ENCODE data around the gene NDFIP1. TPM values are rescaled to one million over a fixed set of nuclear protein-coding genes. Genes with fewer than 3 reads are reported as not detected.

The NDFIP1 gene
- total and polyA plus RNA-seq, 10 donors: 14.2 to 111 (median 72.6) TPM

DNA sequence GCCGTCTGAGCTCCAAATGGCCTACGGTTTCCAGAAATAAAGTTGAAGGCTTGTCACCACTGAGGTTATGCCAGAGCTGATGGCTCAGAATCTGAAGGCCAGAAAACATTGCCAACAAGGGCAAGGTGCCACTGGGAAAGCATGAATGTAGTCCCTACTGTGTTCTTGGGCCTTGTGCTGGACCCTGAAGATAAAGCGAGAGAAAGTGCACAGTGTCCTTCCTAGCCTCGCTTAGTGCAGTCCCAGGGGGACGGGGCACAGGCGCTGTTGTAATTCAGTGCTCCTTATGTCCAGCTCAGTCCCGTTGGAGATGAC lies 84.5 kb downstream of the NDFIP1 start:
- Histone ChIP-seq H3K27ac (no peak overlapping the region), H3K36me3 (no peaks in the 10 kb centered on the region), H3K9me3 (no peaks in the 10 kb centered on the region), H3K27me3 (replicated peaks in 1 of 7) (no peaks in the 10 kb centered on the region), H3K4me1 (peaks cover 0 to 10% (median 2%) of the 10 kb centered on the region in 6 donors), H3K4me3 (no peak overlapping the region)
- TF ChIP-seq POLR2AphosphoS5 (IDR thresholded peaks at IDR 0.05) (no peak), POLR2A (IDR thresholded peaks at IDR 0.05) (no peak)
- TF ChIP-seq, protein P1, sequence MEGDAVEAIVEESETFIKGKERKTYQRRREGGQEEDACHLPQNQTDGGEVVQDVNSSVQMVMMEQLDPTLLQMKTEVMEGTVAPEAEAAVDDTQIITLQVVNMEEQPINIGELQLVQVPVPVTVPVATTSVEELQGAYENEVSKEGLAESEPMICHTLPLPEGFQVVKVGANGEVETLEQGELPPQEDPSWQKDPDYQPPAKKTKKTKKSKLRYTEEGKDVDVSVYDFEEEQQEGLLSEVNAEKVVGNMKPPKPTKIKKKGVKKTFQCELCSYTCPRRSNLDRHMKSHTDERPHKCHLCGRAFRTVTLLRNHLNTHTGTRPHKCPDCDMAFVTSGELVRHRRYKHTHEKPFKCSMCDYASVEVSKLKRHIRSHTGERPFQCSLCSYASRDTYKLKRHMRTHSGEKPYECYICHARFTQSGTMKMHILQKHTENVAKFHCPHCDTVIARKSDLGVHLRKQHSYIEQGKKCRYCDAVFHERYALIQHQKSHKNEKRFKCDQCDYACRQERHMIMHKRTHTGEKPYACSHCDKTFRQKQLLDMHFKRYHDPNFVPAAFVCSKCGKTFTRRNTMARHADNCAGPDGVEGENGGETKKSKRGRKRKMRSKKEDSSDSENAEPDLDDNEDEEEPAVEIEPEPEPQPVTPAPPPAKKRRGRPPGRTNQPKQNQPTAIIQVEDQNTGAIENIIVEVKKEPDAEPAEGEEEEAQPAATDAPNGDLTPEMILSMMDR (IDR thresholded peaks at IDR 0.05 in 8 of 11, conservative IDR thresholded peaks at IDR 0.05 in 3 of 11): no peak
- 91 to 94% (median 92%) methylated on average over 7 of the region's 7 CpGs for WGBS, 5 donors
- DNase-seq: no peak
- intact Hi-C loops (cut with DNase I; ENCODE audit: low total_unique reads): no loop called here

DNA sequence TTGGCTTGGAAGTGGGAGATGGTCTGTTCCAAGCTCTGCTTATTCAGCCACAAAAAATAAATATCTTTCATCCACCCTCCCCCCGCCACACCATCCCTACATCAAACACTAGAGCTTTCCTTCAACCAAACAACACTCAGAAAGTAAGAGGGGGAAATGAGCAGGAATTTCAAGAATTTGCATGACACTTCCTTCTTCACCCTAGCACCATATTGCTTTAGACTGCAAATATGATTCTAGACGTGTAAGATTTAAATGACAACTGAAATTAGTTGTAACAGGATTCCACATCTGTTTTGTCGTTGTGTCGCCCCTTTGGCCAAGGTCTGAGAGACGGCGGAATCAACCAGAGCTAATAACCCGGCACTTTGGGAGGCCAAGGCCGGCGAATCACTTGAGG lies 88.5 kb downstream of the NDFIP1 start:
- Histone ChIP-seq H3K27me3 (replicated peaks in 1 of 7) (no peaks in the 10 kb centered on the region), H3K9me3 (no peaks in the 10 kb centered on the region), H3K4me1 (peaks cover 0 to 8% (median 2%) of the 10 kb centered on the region in 6 donors), H3K4me3 (no peak overlapping the region), H3K27ac (no peak overlapping the region), H3K36me3 (no peaks in the 10 kb centered on the region)
- TF ChIP-seq, protein P1 (IDR thresholded peaks at IDR 0.05 in 8 of 11, conservative IDR thresholded peaks at IDR 0.05 in 3 of 11): no peak
- TF ChIP-seq POLR2AphosphoS5 (IDR thresholded peaks at IDR 0.05) (no peak), POLR2A (IDR thresholded peaks at IDR 0.05) (no peak)
- intact Hi-C loops (cut with DNase I; ENCODE audit: low total_unique reads): no loop called here
- WGBS, 5 donors: 79 to 91% (median 85%) methylated on average over 9 of the region's 9 CpGs
- DNase-seq: no peak

DNA sequence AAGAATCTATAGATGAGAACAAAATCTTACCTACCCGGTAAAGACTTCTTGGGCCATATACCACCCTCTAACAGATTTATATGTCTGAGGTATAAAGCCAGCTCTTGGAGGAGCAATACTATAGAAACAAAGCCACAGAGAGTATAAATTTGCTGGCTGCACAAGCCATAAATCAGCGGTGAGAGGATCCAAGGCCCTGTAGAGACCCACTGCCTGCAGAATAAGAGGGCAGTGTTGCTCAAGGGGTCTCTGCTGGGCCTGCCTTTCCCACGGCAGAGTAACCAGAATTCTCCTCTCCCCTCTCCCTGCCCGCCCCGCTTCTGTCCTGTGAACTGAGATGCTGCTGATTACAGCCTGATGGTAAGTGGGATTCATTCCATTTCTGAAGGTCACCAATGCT lies 89.2 kb downstream of the NDFIP1 start:
- intact Hi-C loops (cut with DNase I; ENCODE audit: low total_unique reads): no loop called here
- Histone ChIP-seq H3K27ac (no peak overlapping the region), H3K27me3 (replicated peaks in 1 of 7) (no peaks in the 10 kb centered on the region), H3K4me3 (no peak overlapping the region), H3K4me1 (peaks cover 0 to 1% (median 0%) of the 10 kb centered on the region in 6 donors), H3K36me3 (no peaks in the 10 kb centered on the region), H3K9me3 (no peaks in the 10 kb centered on the region)
- TF ChIP-seq POLR2A (IDR thresholded peaks at IDR 0.05) (no peak), POLR2AphosphoS5 (IDR thresholded peaks at IDR 0.05) (no peak)
- TF ChIP-seq, protein P1 (IDR thresholded peaks at IDR 0.05 in 8 of 11, conservative IDR thresholded peaks at IDR 0.05 in 3 of 11): no peak
- WGBS, 5 donors: 91 to 99% (median 96%) methylated on average over 5 of the region's 5 CpGs
- DNase-seq: no peak

DNA sequence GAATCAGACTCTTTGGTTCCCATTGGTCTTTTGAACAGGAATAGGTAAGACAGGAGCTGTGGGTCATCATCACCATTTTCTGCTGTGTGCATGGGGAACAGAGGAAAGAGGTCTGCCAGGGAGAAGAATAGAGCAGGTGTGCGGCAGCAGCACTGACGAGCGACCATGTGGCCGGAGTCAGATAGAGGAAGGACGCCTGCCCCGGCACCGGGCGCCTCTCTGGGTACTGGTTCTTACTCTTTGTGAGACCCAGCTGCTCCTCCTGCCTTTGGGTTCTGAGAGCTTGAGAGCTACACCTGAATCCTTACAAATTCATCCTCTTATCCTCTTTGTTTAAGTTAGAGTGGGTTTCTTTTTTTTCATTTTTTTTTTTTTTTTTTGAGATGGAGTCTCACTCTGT lies 90.8 kb downstream of the NDFIP1 start:
- intact Hi-C loops (cut with DNase I; ENCODE audit: low total_unique reads): no loop called here
- Histone ChIP-seq H3K27me3 (replicated peaks in 1 of 7) (no peaks in the 10 kb centered on the region), H3K36me3 (no peaks in the 10 kb centered on the region), H3K27ac (no peak overlapping the region), H3K4me3 (no peak overlapping the region), H3K9me3 (no peaks in the 10 kb centered on the region), H3K4me1 (no peaks in the 10 kb centered on the region)
- 92 to 98% (median 94%) methylated on average over 8 of the region's 8 CpGs for WGBS, 5 donors
- DNase-seq: no peak
- no peak for TF ChIP-seq POLR2AphosphoS5 (IDR thresholded peaks at IDR 0.05)
- TF ChIP-seq POLR2A (IDR thresholded peaks at IDR 0.05): no peak
- TF ChIP-seq, protein P1 (IDR thresholded peaks at IDR 0.05 in 8 of 11, conservative IDR thresholded peaks at IDR 0.05 in 3 of 11): no peak

Data from spleen (tissue), 11 donors.